UCSD-AML1 (cell line): ENCODE measurements around the gene EXT2.

ENCODE experiments used
- DNase-seq: peaks from one replicate; lab custom pipeline; 2025; ENCODE audit not compliant: unreplicated experiment; lab: John Stamatoyannopoulos, UW

EXT2 gene

GRCh38 chr11:44162004-44162403 is 66.5 kb downstream of the EXT2 start:
- DNase-seq: no peak

DNA sequence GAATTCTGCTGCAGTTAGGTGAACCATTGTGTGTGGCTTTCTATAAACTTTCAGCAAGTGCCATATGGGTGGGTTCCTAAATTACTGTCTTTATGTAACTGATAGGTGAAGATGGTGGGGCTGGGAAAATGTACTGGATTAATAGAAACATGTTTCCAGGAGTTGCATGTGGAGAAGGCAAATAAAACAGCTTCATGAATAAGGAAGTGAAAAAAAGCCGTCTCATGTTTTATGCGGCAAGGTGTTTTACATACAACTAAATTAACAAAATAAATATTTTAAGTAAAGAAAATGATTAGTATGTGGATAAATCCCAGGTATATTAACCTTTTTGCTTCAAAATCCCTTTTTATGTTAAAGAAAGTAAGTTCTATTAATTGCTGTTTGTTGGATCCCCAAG is 67.2 kb downstream of the EXT2 start:
- no peak for DNase-seq

DNA sequence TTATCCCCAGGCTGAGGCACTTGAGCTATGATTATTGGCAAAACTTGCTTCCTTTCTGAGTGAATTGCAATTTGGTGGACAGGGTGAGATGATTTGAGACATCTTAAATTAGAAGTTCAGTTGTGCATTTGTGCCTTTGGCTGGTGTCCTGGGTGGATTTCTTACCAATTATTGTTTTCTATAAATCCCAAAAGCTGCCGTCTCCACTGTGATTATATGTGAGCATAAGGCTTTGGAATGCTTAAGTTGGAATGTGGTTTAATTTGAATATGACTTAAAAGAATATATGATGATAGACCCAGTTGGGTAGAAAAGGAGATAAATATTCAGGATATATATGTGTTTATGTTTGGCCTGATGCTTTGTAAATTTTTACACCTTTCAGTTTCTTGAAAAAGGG is 70.0 kb downstream of the EXT2 start:
- DNase-seq: no peak

- DNase-seq: no peak
Measured at GRCh38 chr11:44167046-44167445, 71.6 kb downstream of the EXT2 start.

DNA sequence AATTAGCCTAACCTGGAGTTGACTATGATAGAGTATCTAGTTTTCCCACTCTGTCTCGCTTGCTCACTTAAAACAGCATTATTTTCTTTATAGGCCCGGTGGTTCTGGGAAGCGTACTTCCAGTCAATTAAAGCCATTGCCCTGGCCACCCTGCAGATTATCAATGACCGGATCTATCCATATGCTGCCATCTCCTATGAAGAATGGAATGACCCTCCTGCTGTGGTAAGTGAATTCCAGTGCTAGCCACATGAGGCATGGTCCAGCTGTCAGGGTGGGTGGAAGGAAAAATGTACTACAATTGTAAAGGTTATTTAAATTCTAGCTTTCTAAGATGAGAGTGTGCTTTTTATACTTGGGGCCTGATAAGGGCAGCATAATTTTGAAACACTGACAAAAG is 76.0 kb downstream of the EXT2 start:
- DNase-seq: no peak

GRCh38 chr11:44172966-44173365 is 77.5 kb downstream of the EXT2 start:
- no peak for DNase-seq

- DNase-seq: no peak
Measured at GRCh38 chr11:44174842-44175241, 79.4 kb downstream of the EXT2 start.

GRCh38 chr11:44176546-44177213 is 81.2 kb downstream of the EXT2 start:
- DNase-seq: no peak

DNA sequence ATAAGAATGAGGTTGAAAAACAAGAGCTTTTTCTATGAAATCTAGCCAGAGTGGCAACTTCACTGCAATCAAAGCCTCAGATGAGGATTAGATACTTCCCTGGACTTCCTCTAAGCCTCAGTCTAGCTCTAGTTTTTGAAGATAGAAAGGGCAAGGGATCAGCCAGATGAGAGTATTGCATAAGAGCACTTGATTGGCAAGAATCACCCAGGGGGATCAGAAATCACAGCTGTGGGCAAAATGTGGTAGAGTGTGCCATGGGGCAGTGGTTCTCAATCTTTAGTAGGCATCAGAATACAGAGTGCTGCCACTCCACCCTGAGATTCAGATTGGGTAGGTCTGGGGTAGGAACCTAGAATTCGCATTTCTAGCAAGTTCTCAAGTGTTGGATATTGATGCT is 82.4 kb downstream of the EXT2 start:
- no peak for DNase-seq

GRCh38 chr11:44178381-44178780 is 82.9 kb downstream of the EXT2 start:
- no peak for DNase-seq

- no peak for DNase-seq
Measured at GRCh38 chr11:44179173-44179572, 83.7 kb downstream of the EXT2 start.

- no peak for DNase-seq
Measured at GRCh38 chr11:44180107-44180506, 84.6 kb downstream of the EXT2 start.

DNA sequence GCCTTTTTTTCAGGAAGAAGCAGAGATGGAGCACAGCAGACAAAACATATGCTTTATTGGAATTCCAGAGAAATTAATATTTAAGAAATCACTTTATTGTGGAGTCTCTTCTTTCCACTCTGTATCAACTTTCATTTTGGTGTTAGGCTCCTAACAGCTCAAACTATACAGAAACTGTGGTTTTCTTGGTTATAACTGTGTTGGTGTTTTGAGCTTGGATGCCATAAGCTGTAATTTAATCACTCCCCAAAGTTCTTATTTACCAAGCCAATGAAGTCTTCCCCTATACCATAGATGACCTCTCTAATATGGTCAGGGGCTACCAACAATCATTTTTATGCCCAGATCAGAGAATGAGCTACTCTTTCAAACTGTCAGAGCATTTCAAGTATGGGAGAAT is 90.0 kb downstream of the EXT2 start:
- DNase-seq: no peak

- DNase-seq: no peak
Measured at GRCh38 chr11:44186321-44186930, 90.9 kb downstream of the EXT2 start.

DNA sequence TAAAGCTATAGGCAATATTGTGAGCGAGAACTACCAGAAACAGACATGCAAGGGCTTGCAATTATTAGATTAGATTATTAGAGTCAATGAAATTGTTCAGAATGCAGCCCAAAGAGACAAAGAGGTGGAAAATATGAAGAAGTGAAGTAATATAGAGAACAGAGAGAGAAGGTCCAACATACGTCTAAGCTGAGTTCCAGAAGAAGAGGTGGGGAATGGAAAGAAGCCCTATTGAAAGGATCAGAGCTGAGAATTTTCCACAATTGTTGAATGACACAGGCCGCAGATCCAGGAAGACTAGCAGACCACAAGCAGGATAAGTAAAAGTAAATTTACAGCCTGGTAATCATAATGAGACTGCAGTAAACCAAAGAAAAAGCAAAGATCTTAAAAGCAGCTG is 93.2 kb downstream of the EXT2 start:
- no peak for DNase-seq

GRCh38 chr11:44189986-44190882 is 94.8 kb downstream of the EXT2 start:
- DNase-seq: no peak

DNA sequence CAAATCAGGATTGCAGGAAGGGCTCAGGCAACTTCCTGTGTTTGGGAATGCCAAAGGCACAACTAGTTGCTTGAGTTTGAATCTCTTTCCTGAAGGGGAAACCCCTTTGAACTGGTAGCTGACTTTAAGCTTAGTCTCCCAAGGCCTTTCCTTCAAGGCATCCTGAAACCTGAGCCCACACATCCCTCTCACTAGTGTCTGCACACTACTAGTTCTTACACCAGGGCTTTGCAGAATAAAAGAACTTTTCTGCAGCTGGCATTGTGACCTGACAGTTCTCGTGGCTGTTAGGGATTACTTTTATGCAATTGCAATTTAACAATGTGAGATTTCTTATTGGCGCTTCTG is 95.4 kb downstream of the EXT2 start:
- DNase-seq: no peak

DNA sequence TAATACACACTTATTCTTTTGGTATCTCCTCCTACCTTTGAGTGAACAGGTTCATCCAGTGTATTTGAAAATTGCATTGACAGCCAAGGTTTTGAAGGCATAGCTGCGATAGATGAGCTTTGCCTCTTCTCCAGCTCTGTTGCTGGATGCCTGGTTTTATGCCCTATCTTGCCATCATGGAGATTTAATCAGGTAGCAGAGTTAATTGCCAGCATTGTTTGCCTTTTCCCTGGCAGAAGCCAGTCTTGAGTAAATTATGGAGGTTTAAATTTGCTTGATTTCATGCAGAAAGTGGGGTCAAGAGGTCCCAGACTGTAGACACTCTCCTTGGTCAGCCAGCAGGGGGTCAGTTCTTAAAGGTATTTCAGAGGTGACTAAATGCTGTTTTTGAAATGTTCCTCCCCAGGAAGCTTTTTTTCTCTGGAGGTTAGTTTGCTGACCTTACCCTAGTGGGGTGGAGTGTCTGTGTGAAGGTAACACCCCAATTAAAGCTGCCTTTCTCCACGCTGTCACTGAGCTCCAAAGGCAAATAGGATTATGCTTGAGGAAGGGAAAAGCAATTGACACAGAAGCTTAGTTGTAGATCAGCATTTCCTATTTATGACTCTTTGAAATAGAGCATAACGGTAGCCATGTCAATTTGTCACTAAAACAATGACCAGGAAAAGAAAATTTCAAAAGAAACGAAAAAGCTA is 96.0 kb downstream of the EXT2 start:
- DNase-seq: no peak

- no peak for DNase-seq
Measured at GRCh38 chr11:44192017-44192385, 96.5 kb downstream of the EXT2 start.

- DNase-seq: no peak
Measured at GRCh38 chr11:44192462-44193100, 97.1 kb downstream of the EXT2 start.

DNA sequence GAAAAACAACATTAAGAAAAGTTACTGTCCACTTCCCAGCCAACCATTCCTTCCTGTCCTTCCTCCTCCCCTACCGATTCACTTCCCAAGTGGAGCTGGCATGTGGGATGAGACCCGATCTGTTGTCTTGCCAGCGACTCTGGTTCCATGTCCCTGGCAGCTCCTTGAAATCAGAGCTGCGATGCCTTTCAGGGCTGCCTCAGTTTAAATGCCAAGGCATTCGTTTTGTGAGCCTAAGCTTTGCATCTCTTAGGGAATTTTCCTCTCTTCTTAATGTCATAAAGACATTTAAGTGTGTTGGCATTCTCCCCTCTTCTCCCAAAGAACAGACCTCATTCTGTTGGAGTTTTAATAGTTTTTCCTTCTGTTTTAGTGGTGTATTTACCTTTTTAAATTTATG is 98.4 kb downstream of the EXT2 start:
- no peak for DNase-seq
